Gastroesophageal sphincter (tissue), 3 donors: ENCODE data around the gene C3orf20.

Experiments
- CTCF ChIP-seq, 4 experiments: fragments of 200-600 bp in 2 of 4; fragments of 450-650 bp in 2 of 4; sonication (generic) in 1 of 4; IDR thresholded peaks; one replicate each; pipeline ENCODE4 v1.5.1; 2017 to 2019; ENCODE audit warnings: antibody characterized with exemption in 4 of 4, mild to moderate bottlenecking in 2 of 4, moderate library complexity in 2 of 4
- EP300 ChIP-seq: sonication (generic); formaldehyde crosslinking; IDR thresholded peaks from one replicate; pipeline ENCODE4 v1.6.1; 2017; ENCODE audit warnings: antibody characterized with exemption, mild to moderate bottlenecking

GRCh38 chr3:14760185-14760584 is 85.2 kb downstream of the C3orf20 start:
- TF ChIP-seq CTCF (IDR thresholded peaks at IDR 0.05) (no peak), EP300 (no peak)
